SU-DHL-6 (cell line): ENCODE results near the gene ADARB2.

ENCODE experiments used
- H2AFZ ChIP-seq: fragments of 200-600 bp; sonication (generic); 2 replicates; pipeline ENCODE4 v1.6.1; 2014; ENCODE audit warnings: low read depth, mild to moderate bottlenecking, moderate library complexity, mixed read lengths, antibody characterized with exemption, low read length; ENCODE audit not compliant: severe bottlenecking
- H3F3A ChIP-seq: fragments of 200-600 bp; shearing (Covaris generic); 2 replicates; pipeline ENCODE4 v1.6.0; 2016; ENCODE audit warnings: antibody characterized with exemption, mild to moderate bottlenecking; ENCODE audit not compliant: insufficient read depth
- H3K27ac ChIP-seq: fragments of 200-600 bp; sonication (generic); 2 replicates; pipeline ENCODE4 v1.5.1; 2016; ENCODE audit warnings: low read depth, mild to moderate bottlenecking, low read length, moderate library complexity, mixed read lengths
- H3K27me3 ChIP-seq: fragments of 200-600 bp; sonication (generic), shearing (Covaris generic); 2 replicates; pipeline ENCODE4 v1.6.0; 2014; ENCODE audit warnings: mild to moderate bottlenecking, low read length
- H3K36me3 ChIP-seq: fragments of 200-600 bp; sonication (generic); 2 replicates; pipeline ENCODE4 v1.6.1; 2014; ENCODE audit warnings: mild to moderate bottlenecking, low read length, mixed read lengths
- H3K4me2 ChIP-seq: fragments of 300-600, 200-600 bp; shearing (Covaris generic), sonication (generic); 2 replicates; pipeline ENCODE4 v1.6.0; 2014; ENCODE audit warnings: low read length, low read depth, mild to moderate bottlenecking; ENCODE audit not compliant: poor library complexity, severe bottlenecking
- H3K4me3 ChIP-seq: fragments of 200-600 bp; sonication (generic); 2 replicates; pipeline ENCODE4 v1.5.1; 2014; ENCODE audit warnings: antibody characterized with exemption, low read length, mild to moderate bottlenecking, mixed read lengths; ENCODE audit not compliant: insufficient read depth, poor library complexity, severe bottlenecking
- H3K79me2 ChIP-seq: fragments of 200-600 bp; sonication (generic); 2 replicates; pipeline ENCODE4 v1.6.1; 2014; ENCODE audit warnings: mild to moderate bottlenecking, low read length, moderate library complexity; ENCODE audit not compliant: insufficient read depth
- H3K9ac ChIP-seq: fragments of 200-600 bp; sonication (generic); 2 replicates; pipeline ENCODE4 v1.7.0; 2014; ENCODE audit warnings: mild to moderate bottlenecking, low read length
- H3K9me2 ChIP-seq: fragments of 200-600 bp; sonication (generic); replicated peaks from 2 replicates; pipeline ENCODE4 v1.6.1; 2014; ENCODE audit warnings: low read length; ENCODE audit not compliant: insufficient read depth
- H3K9me3 ChIP-seq: fragments of 200-600 bp; sonication (generic); 2 replicates; pipeline ENCODE4 v1.6.1; 2014; ENCODE audit warnings: low read length, mixed read lengths; ENCODE audit not compliant: insufficient read depth
- H4K20me1 ChIP-seq: fragments of 200-600 bp; sonication (generic); 2 replicates; pipeline ENCODE4 v1.6.1; 2014; ENCODE audit warnings: low read depth, mild to moderate bottlenecking, antibody characterized with exemption, low read length, moderate library complexity, mixed read lengths
- EZH2phosphoT487 ChIP-seq: fragments of 200-600 bp; sonication (generic), shearing (Covaris generic); conservative IDR thresholded peaks from 2 replicates; pipeline ENCODE4 v1.6.1; 2018; ENCODE audit warnings: mild to moderate bottlenecking, antibody characterized with exemption, low read length, moderate library complexity, mixed read lengths
- TF ChIP-seq, protein P1 (sequence below): fragments of 200-600 bp; sonication (generic); IDR thresholded peaks from one replicate; pipeline ENCODE4 v1.5.1; 2017; ENCODE audit warnings: antibody characterized with exemption, mild to moderate bottlenecking, low read length, moderate library complexity; ENCODE audit not compliant: insufficient read depth, poor library complexity, severe bottlenecking

The ADARB2 gene

GRCh38 chr10:1633783-1634182, 103.5 kb downstream of the ADARB2 start:
- no peaks in the 10 kb centered on the region for H3K79me2 ChIP-seq

DNA sequence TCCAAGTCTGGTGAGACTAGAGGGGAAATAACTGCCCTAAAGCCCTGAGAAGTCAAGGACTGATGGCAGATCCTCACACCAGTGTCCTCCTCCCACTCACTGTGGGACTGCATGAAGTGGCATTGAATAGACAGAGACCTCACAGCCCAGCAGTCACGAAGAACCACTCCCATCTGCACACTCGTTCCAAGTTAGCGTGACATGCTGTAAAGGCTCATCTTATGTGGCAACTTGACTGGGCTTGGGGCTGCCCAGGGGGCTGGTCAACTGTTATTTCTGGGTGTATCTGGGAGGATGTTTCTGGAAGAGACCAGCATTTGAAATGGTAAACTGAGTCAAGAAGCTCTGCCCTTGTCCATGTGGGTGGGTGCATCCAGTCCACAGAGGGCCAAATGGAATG, 104.7 kb downstream of the ADARB2 start:
- Histone ChIP-seq H3K79me2 (no peaks in the 10 kb centered on the region), H3K27ac (no peak overlapping the region), H3F3A (no peaks in the 10 kb centered on the region), H3K36me3 (no peaks in the 10 kb centered on the region), H2AFZ (no peak overlapping the region), H3K9me2 (no peaks in the 10 kb centered on the region), H3K4me3 (no peak overlapping the region), H3K27me3 (no peaks in the 10 kb centered on the region), H4K20me1 (no peaks in the 10 kb centered on the region), H3K9ac (no peak overlapping the region), H3K4me2 (no peak overlapping the region), H3K9me3 (no peaks in the 10 kb centered on the region)
- no peak for TF ChIP-seq EZH2phosphoT487
- TF ChIP-seq, protein P1, sequence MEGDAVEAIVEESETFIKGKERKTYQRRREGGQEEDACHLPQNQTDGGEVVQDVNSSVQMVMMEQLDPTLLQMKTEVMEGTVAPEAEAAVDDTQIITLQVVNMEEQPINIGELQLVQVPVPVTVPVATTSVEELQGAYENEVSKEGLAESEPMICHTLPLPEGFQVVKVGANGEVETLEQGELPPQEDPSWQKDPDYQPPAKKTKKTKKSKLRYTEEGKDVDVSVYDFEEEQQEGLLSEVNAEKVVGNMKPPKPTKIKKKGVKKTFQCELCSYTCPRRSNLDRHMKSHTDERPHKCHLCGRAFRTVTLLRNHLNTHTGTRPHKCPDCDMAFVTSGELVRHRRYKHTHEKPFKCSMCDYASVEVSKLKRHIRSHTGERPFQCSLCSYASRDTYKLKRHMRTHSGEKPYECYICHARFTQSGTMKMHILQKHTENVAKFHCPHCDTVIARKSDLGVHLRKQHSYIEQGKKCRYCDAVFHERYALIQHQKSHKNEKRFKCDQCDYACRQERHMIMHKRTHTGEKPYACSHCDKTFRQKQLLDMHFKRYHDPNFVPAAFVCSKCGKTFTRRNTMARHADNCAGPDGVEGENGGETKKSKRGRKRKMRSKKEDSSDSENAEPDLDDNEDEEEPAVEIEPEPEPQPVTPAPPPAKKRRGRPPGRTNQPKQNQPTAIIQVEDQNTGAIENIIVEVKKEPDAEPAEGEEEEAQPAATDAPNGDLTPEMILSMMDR: no peak

More at GRCh38 chr10:1633783-1634182, 103.5 kb downstream of the ADARB2 start:
- H3K27me3 ChIP-seq: no peaks in the 10 kb centered on the region
- H3K9me2 ChIP-seq: no peaks in the 10 kb centered on the region
- H3K27ac ChIP-seq: no peak overlapping the region
- H4K20me1 ChIP-seq: no peaks in the 10 kb centered on the region
- no peaks in the 10 kb centered on the region for H3K9me3 ChIP-seq
- no peak overlapping the region for H3K9ac ChIP-seq
- H3F3A ChIP-seq: no peaks in the 10 kb centered on the region
- H3K4me3 ChIP-seq: no peak overlapping the region
- no peak overlapping the region for H2AFZ ChIP-seq
- TF ChIP-seq, protein P1: no peak
- no peak for TF ChIP-seq EZH2phosphoT487
- H3K36me3 ChIP-seq: no peaks in the 10 kb centered on the region
- no peak overlapping the region for H3K4me2 ChIP-seq

GRCh38 chr10:1632141-1632540, 105.2 kb downstream of the ADARB2 start:
- Histone ChIP-seq H3K4me3 (no peak overlapping the region), H3F3A (no peaks in the 10 kb centered on the region), H3K36me3 (no peaks in the 10 kb centered on the region), H3K9ac (no peak overlapping the region), H3K9me2 (no peaks in the 10 kb centered on the region), H3K27ac (no peak overlapping the region), H4K20me1 (no peaks in the 10 kb centered on the region), H2AFZ (no peak overlapping the region), H3K9me3 (no peaks in the 10 kb centered on the region), H3K27me3 (no peaks in the 10 kb centered on the region), H3K4me2 (no peak overlapping the region), H3K79me2 (no peaks in the 10 kb centered on the region)
- TF ChIP-seq, protein P1: no peak
- no peak for TF ChIP-seq EZH2phosphoT487
